ENCODE data around the gene KSR2. TPM values are rescaled to one million over a fixed set of nuclear protein-coding genes. Genes with fewer than 3 reads are reported as not detected.

The KSR2 gene
- total RNA-seq, 1 donor from 2014 or later, result under 0.01 TPM

- Histone ChIP-seq H3K36me3 (ENCODE audit: control insufficient read depth in 3 of 3, insufficient read depth in 3 of 3, low read length in 3 of 3) (no peaks in the 10 kb centered on the region), H3K9me3 (ENCODE audit: control insufficient read depth in 3 of 3, low read length in 3 of 3) (no peaks in the 10 kb centered on the region), H3K4me1 (ENCODE audit: control insufficient read depth in 3 of 3, insufficient read depth in 3 of 3, low read length in 3 of 3) (no peaks in the 10 kb centered on the region), H3K27me3 (ENCODE audit: control insufficient read depth in 3 of 3, insufficient read depth in 3 of 3, low read length in 3 of 3) (peaks cover 0 to 21% (median 5%) of the 10 kb centered on the region in 3 donors), H3K27ac (ENCODE audit: low read depth, low read length) (no peak overlapping the region), H3K4me3 (ENCODE audit: low read length in 3 of 3) (no peak overlapping the region), H3K9ac (ENCODE audit: low read depth in 1 of 3, low read length in 3 of 3) (no peak overlapping the region)
Measured at GRCh38 chr12:117563007-117563406, 405.8 kb downstream of the KSR2 start.

- H3K27me3 ChIP-seq (ENCODE audit: control insufficient read depth in 3 of 3, insufficient read depth in 3 of 3, low read length in 3 of 3), result peaks cover 0 to 18% (median 5%) of the 10 kb centered on the region in 3 donors
- H3K9ac ChIP-seq (ENCODE audit: low read depth in 1 of 3, low read length in 3 of 3), result no peak overlapping the region
- no peaks in the 10 kb centered on the region for H3K36me3 ChIP-seq (ENCODE audit: control insufficient read depth in 3 of 3, insufficient read depth in 3 of 3, low read length in 3 of 3)
- H3K27ac ChIP-seq (ENCODE audit: low read depth, low read length), result no peak overlapping the region
- H3K9me3 ChIP-seq (ENCODE audit: control insufficient read depth in 3 of 3, low read length in 3 of 3), result no peaks in the 10 kb centered on the region
- H3K4me1 ChIP-seq (ENCODE audit: control insufficient read depth in 3 of 3, insufficient read depth in 3 of 3, low read length in 3 of 3), result no peaks in the 10 kb centered on the region
- no peak overlapping the region for H3K4me3 ChIP-seq (ENCODE audit: low read length in 3 of 3)
Measured at GRCh38 chr12:117561990-117562389, 406.8 kb downstream of the KSR2 start.

GRCh38 chr12:117559978-117560377, 408.8 kb downstream of the KSR2 start:
- peaks cover 0 to 17% (median 5%) of the 10 kb centered on the region in 3 donors for H3K27me3 ChIP-seq (ENCODE audit: control insufficient read depth in 3 of 3, insufficient read depth in 3 of 3, low read length in 3 of 3)
- no peak overlapping the region for H3K4me3 ChIP-seq (ENCODE audit: low read length in 3 of 3)
- H3K4me1 ChIP-seq (ENCODE audit: control insufficient read depth in 3 of 3, insufficient read depth in 3 of 3, low read length in 3 of 3), result no peaks in the 10 kb centered on the region
- H3K36me3 ChIP-seq (ENCODE audit: control insufficient read depth in 3 of 3, insufficient read depth in 3 of 3, low read length in 3 of 3), result no peaks in the 10 kb centered on the region
- no peak overlapping the region for H3K27ac ChIP-seq (ENCODE audit: low read depth, low read length)
- H3K9me3 ChIP-seq (ENCODE audit: control insufficient read depth in 3 of 3, low read length in 3 of 3), result peaks cover 0 to 1% (median 0%) of the 10 kb centered on the region in 3 donors
- no peak overlapping the region for H3K9ac ChIP-seq (ENCODE audit: low read depth in 1 of 3, low read length in 3 of 3)

GRCh38 chr12:117555889-117556288, 412.9 kb downstream of the KSR2 start:
- Histone ChIP-seq H3K4me1 (ENCODE audit: control insufficient read depth in 3 of 3, insufficient read depth in 3 of 3, low read length in 3 of 3) (no peaks in the 10 kb centered on the region), H3K4me3 (ENCODE audit: low read length in 3 of 3) (no peak overlapping the region), H3K9ac (ENCODE audit: low read depth in 1 of 3, low read length in 3 of 3) (no peak overlapping the region), H3K27me3 (ENCODE audit: control insufficient read depth in 3 of 3, insufficient read depth in 3 of 3, low read length in 3 of 3) (peaks cover 0 to 4% (median 2%) of the 10 kb centered on the region in 3 donors), H3K36me3 (ENCODE audit: control insufficient read depth in 3 of 3, insufficient read depth in 3 of 3, low read length in 3 of 3) (no peaks in the 10 kb centered on the region), H3K27ac (ENCODE audit: low read depth, low read length) (no peak overlapping the region), H3K9me3 (ENCODE audit: control insufficient read depth in 3 of 3, low read length in 3 of 3) (peaks cover 0 to 3% (median 2%) of the 10 kb centered on the region in 3 donors)

GRCh38 chr12:117552971-117553370, 415.8 kb downstream of the KSR2 start:
- Histone ChIP-seq H3K4me1 (ENCODE audit: control insufficient read depth in 3 of 3, insufficient read depth in 3 of 3, low read length in 3 of 3) (no peaks in the 10 kb centered on the region), H3K9me3 (ENCODE audit: control insufficient read depth in 3 of 3, low read length in 3 of 3) (peaks cover 0 to 3% (median 2%) of the 10 kb centered on the region in 3 donors), H3K27ac (ENCODE audit: low read depth, low read length) (no peak overlapping the region), H3K9ac (ENCODE audit: low read depth in 1 of 3, low read length in 3 of 3) (no peak overlapping the region), H3K27me3 (ENCODE audit: control insufficient read depth in 3 of 3, insufficient read depth in 3 of 3, low read length in 3 of 3) (peaks cover 0 to 4% (median 0%) of the 10 kb centered on the region in 3 donors), H3K36me3 (ENCODE audit: control insufficient read depth in 3 of 3, insufficient read depth in 3 of 3, low read length in 3 of 3) (no peaks in the 10 kb centered on the region), H3K4me3 (ENCODE audit: low read length in 3 of 3) (no peak overlapping the region)

GRCh38 chr12:117551665-117552064, 417.1 kb downstream of the KSR2 start:
- Histone ChIP-seq H3K9me3 (ENCODE audit: control insufficient read depth in 3 of 3, low read length in 3 of 3) (peaks cover 0 to 3% (median 2%) of the 10 kb centered on the region in 3 donors), H3K9ac (ENCODE audit: low read depth in 1 of 3, low read length in 3 of 3) (no peak overlapping the region), H3K4me3 (ENCODE audit: low read length in 3 of 3) (no peak overlapping the region), H3K27me3 (ENCODE audit: control insufficient read depth in 3 of 3, insufficient read depth in 3 of 3, low read length in 3 of 3) (no peaks in the 10 kb centered on the region), H3K4me1 (ENCODE audit: control insufficient read depth in 3 of 3, insufficient read depth in 3 of 3, low read length in 3 of 3) (no peaks in the 10 kb centered on the region), H3K36me3 (ENCODE audit: control insufficient read depth in 3 of 3, insufficient read depth in 3 of 3, low read length in 3 of 3) (no peaks in the 10 kb centered on the region), H3K27ac (ENCODE audit: low read depth, low read length) (no peak overlapping the region)

- Histone ChIP-seq H3K27me3 (ENCODE audit: control insufficient read depth in 3 of 3, insufficient read depth in 3 of 3, low read length in 3 of 3) (no peaks in the 10 kb centered on the region), H3K9me3 (ENCODE audit: control insufficient read depth in 3 of 3, low read length in 3 of 3) (peaks cover 0 to under 1% (median 0%) of the 10 kb centered on the region in 3 donors), H3K4me3 (ENCODE audit: low read length in 3 of 3) (no peak overlapping the region), H3K4me1 (ENCODE audit: control insufficient read depth in 3 of 3, insufficient read depth in 3 of 3, low read length in 3 of 3) (no peaks in the 10 kb centered on the region), H3K27ac (ENCODE audit: low read depth, low read length) (no peak overlapping the region), H3K36me3 (ENCODE audit: control insufficient read depth in 3 of 3, insufficient read depth in 3 of 3, low read length in 3 of 3) (no peaks in the 10 kb centered on the region), H3K9ac (ENCODE audit: low read depth in 1 of 3, low read length in 3 of 3) (no peak overlapping the region)
Measured at GRCh38 chr12:117547209-117547608, 421.6 kb downstream of the KSR2 start.

- Histone ChIP-seq H3K27ac (ENCODE audit: low read depth, low read length) (no peak overlapping the region), H3K4me3 (ENCODE audit: low read length in 3 of 3) (no peak overlapping the region)
Measured at GRCh38 chr12:117545216-117545615, 423.6 kb downstream of the KSR2 start.

GRCh38 chr12:117540011-117540410, 428.8 kb downstream of the KSR2 start:
- H3K36me3 ChIP-seq (ENCODE audit: control insufficient read depth in 3 of 3, insufficient read depth in 3 of 3, low read length in 3 of 3), result no peaks in the 10 kb centered on the region
- H3K27me3 ChIP-seq (ENCODE audit: control insufficient read depth in 3 of 3, insufficient read depth in 3 of 3, low read length in 3 of 3), result peaks cover 0 to 4% (median 4%) of the 10 kb centered on the region in 3 donors
- no peak overlapping the region for H3K4me3 ChIP-seq (ENCODE audit: low read length in 3 of 3)
- no peaks in the 10 kb centered on the region for H3K9me3 ChIP-seq (ENCODE audit: control insufficient read depth in 3 of 3, low read length in 3 of 3)
- no peak overlapping the region for H3K9ac ChIP-seq (ENCODE audit: low read depth in 1 of 3, low read length in 3 of 3)
- H3K4me1 ChIP-seq (ENCODE audit: control insufficient read depth in 3 of 3, insufficient read depth in 3 of 3, low read length in 3 of 3), result no peaks in the 10 kb centered on the region
- no peak overlapping the region for H3K27ac ChIP-seq (ENCODE audit: low read depth, low read length)

More at GRCh38 chr12:117545216-117545615, 423.6 kb downstream of the KSR2 start:
- Histone ChIP-seq H3K9ac (ENCODE audit: low read depth in 1 of 3, low read length in 3 of 3) (no peak overlapping the region), H3K9me3 (ENCODE audit: control insufficient read depth in 3 of 3, low read length in 3 of 3) (no peaks in the 10 kb centered on the region), H3K27me3 (ENCODE audit: control insufficient read depth in 3 of 3, insufficient read depth in 3 of 3, low read length in 3 of 3) (peaks cover 0 to 2% (median 0%) of the 10 kb centered on the region in 3 donors), H3K36me3 (ENCODE audit: control insufficient read depth in 3 of 3, insufficient read depth in 3 of 3, low read length in 3 of 3) (no peaks in the 10 kb centered on the region), H3K4me1 (ENCODE audit: control insufficient read depth in 3 of 3, insufficient read depth in 3 of 3, low read length in 3 of 3) (no peaks in the 10 kb centered on the region)

- Histone ChIP-seq H3K9ac (ENCODE audit: low read depth in 1 of 3, low read length in 3 of 3) (no peak overlapping the region), H3K36me3 (ENCODE audit: control insufficient read depth in 3 of 3, insufficient read depth in 3 of 3, low read length in 3 of 3) (no peaks in the 10 kb centered on the region), H3K9me3 (ENCODE audit: control insufficient read depth in 3 of 3, low read length in 3 of 3) (no peaks in the 10 kb centered on the region), H3K27ac (ENCODE audit: low read depth, low read length) (no peak overlapping the region), H3K4me1 (ENCODE audit: control insufficient read depth in 3 of 3, insufficient read depth in 3 of 3, low read length in 3 of 3) (peaks cover 3 to 9% (median 4%) of the 10 kb centered on the region in 3 donors), H3K4me3 (ENCODE audit: low read length in 3 of 3) (no peak overlapping the region), H3K27me3 (ENCODE audit: control insufficient read depth in 3 of 3, insufficient read depth in 3 of 3, low read length in 3 of 3) (peaks cover 0 to 4% (median 4%) of the 10 kb centered on the region in 3 donors)
Measured at GRCh38 chr12:117538926-117539325, 429.9 kb downstream of the KSR2 start.

Measured in skeletal muscle tissue (tissue), 4 donors.